ENCODE data around the gene ADGRG6. TPM values are rescaled to one million over a fixed set of nuclear protein-coding genes. Genes with fewer than 3 reads are reported as not detected.

The ADGRG6 gene
- total and polyA plus RNA-seq, 2 of the 8 experiments (the other 6 are each of a cell fraction or from before 2014, with no cell fraction given), result 1.1 to 6.2 TPM

DNA sequence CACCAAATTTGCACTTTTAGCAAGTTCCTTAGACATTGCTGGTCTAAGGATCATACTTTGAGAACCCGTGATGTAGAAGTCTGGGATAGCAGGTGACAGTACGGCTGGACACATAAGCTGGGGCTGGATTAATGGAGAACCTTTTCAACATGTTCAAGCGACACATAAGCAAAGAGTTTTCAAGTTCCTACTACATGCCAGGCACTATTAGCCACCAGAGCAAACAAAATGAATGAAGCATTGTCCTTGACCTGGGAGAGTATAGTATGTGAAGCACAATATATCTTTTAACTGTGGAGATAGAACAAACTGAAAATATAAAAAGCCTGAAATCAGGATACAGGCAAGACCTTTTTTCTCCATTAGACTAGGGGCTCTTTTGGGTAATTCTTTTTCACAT lies 102.9 kb downstream of the ADGRG6 start (continued):
- TF ChIP-seq, protein P1, sequence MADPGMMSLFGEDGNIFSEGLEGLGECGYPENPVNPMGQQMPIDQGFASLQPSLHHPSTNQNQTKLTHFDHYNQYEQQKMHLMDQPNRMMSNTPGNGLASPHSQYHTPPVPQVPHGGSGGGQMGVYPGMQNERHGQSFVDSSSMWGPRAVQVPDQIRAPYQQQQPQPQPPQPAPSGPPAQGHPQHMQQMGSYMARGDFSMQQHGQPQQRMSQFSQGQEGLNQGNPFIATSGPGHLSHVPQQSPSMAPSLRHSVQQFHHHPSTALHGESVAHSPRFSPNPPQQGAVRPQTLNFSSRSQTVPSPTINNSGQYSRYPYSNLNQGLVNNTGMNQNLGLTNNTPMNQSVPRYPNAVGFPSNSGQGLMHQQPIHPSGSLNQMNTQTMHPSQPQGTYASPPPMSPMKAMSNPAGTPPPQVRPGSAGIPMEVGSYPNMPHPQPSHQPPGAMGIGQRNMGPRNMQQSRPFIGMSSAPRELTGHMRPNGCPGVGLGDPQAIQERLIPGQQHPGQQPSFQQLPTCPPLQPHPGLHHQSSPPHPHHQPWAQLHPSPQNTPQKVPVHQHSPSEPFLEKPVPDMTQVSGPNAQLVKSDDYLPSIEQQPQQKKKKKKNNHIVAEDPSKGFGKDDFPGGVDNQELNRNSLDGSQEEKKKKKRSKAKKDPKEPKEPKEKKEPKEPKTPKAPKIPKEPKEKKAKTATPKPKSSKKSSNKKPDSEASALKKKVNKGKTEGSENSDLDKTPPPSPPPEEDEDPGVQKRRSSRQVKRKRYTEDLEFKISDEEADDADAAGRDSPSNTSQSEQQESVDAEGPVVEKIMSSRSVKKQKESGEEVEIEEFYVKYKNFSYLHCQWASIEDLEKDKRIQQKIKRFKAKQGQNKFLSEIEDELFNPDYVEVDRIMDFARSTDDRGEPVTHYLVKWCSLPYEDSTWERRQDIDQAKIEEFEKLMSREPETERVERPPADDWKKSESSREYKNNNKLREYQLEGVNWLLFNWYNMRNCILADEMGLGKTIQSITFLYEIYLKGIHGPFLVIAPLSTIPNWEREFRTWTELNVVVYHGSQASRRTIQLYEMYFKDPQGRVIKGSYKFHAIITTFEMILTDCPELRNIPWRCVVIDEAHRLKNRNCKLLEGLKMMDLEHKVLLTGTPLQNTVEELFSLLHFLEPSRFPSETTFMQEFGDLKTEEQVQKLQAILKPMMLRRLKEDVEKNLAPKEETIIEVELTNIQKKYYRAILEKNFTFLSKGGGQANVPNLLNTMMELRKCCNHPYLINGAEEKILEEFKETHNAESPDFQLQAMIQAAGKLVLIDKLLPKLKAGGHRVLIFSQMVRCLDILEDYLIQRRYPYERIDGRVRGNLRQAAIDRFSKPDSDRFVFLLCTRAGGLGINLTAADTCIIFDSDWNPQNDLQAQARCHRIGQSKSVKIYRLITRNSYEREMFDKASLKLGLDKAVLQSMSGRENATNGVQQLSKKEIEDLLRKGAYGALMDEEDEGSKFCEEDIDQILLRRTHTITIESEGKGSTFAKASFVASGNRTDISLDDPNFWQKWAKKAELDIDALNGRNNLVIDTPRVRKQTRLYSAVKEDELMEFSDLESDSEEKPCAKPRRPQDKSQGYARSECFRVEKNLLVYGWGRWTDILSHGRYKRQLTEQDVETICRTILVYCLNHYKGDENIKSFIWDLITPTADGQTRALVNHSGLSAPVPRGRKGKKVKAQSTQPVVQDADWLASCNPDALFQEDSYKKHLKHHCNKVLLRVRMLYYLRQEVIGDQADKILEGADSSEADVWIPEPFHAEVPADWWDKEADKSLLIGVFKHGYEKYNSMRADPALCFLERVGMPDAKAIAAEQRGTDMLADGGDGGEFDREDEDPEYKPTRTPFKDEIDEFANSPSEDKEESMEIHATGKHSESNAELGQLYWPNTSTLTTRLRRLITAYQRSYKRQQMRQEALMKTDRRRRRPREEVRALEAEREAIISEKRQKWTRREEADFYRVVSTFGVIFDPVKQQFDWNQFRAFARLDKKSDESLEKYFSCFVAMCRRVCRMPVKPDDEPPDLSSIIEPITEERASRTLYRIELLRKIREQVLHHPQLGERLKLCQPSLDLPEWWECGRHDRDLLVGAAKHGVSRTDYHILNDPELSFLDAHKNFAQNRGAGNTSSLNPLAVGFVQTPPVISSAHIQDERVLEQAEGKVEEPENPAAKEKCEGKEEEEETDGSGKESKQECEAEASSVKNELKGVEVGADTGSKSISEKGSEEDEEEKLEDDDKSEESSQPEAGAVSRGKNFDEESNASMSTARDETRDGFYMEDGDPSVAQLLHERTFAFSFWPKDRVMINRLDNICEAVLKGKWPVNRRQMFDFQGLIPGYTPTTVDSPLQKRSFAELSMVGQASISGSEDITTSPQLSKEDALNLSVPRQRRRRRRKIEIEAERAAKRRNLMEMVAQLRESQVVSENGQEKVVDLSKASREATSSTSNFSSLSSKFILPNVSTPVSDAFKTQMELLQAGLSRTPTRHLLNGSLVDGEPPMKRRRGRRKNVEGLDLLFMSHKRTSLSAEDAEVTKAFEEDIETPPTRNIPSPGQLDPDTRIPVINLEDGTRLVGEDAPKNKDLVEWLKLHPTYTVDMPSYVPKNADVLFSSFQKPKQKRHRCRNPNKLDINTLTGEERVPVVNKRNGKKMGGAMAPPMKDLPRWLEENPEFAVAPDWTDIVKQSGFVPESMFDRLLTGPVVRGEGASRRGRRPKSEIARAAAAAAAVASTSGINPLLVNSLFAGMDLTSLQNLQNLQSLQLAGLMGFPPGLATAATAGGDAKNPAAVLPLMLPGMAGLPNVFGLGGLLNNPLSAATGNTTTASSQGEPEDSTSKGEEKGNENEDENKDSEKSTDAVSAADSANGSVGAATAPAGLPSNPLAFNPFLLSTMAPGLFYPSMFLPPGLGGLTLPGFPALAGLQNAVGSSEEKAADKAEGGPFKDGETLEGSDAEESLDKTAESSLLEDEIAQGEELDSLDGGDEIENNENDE (IDR thresholded peaks at IDR 0.05; ENCODE audit: insufficient replicate concordance, low read length), result no peak
- no peak for TF ChIP-seq KDM1A (IDR thresholded peaks at IDR 0.05; ENCODE audit: borderline replicate concordance, low read length)
- no peak for TF ChIP-seq TBP (IDR thresholded peaks at IDR 0.05; ENCODE audit: low read depth, low read length)
- no peak for TF ChIP-seq SP2 (IDR thresholded peaks at IDR 0.05; ENCODE audit: low read length)
- no peak for TF ChIP-seq RFX5 (IDR thresholded peaks at IDR 0.05; ENCODE audit: borderline replicate concordance, low read depth, low read length)
- TF ChIP-seq YY1 (IDR thresholded peaks at IDR 0.05; ENCODE audit: low read depth, low read length), result no peak
- no peak for TF ChIP-seq CBX5 (IDR thresholded peaks at IDR 0.05; ENCODE audit: low read depth, low read length)
- no peak for TF ChIP-seq SIN3A (conservative IDR thresholded peaks at IDR 0.05 in 1 of 2, IDR thresholded peaks at IDR 0.05 in 1 of 2; ENCODE audit: low read depth in 1 of 2, low read length in 2 of 2)
- TF ChIP-seq SUZ12 (IDR thresholded peaks at IDR 0.05; ENCODE audit: low read length), result no peak

All from H1 (cell line).